CD8-positive, alpha-beta memory T cell (primary cell): ENCODE data around the gene SF1. TPM values are rescaled to one million over a fixed set of nuclear protein-coding genes. Genes with fewer than 3 reads are reported as not detected.

Experiments
- CTCF ChIA-PET: fragments of 350-600 bp; sonication (Branson Sonifier 250); formaldehyde crosslinking; loops from one replicate; lab custom pipeline; 2021; ENCODE audit warnings: antibody characterized with exemption; lab: Charles Lee
- POLR2A ChIA-PET: fragments of 350-600 bp; sonication (Branson Sonifier 250); formaldehyde crosslinking; loops from one replicate; lab custom pipeline; 2021; ENCODE audit warnings: antibody characterized with exemption; lab: Charles Lee
- DNase-seq, 5 donors: peaks; one replicate each; pipeline versions ENCODE4 v3.0.0 to v3.0.0-alpha.2; 2020 to 2022; ENCODE audit warnings: mixed read lengths in 1 of 5
- H3K27ac ChIP-seq: one replicate; pipeline ENCODE4 v1.7.0; 2013; ENCODE audit warnings: low read depth, mild to moderate bottlenecking, low read length, moderate library complexity
- H3K27me3 ChIP-seq: 2 replicates; pipeline ENCODE4 v1.7.0; 2013; ENCODE audit warnings: low read length, mild to moderate bottlenecking; ENCODE audit not compliant: insufficient read depth, poor library complexity, severe bottlenecking
- H3K36me3 ChIP-seq: 2 replicates; pipeline ENCODE4 v1.7.0; 2013; ENCODE audit warnings: mild to moderate bottlenecking, low read length, moderate library complexity; ENCODE audit not compliant: insufficient read depth
- H3K4me1 ChIP-seq: 2 replicates; pipeline ENCODE4 v1.7.0; 2013; ENCODE audit warnings: mild to moderate bottlenecking, low read length, moderate library complexity; ENCODE audit not compliant: insufficient read depth
- H3K4me3 ChIP-seq: 2 replicates; pipeline ENCODE4 v1.7.0; 2013; ENCODE audit warnings: mild to moderate bottlenecking, low read length
- H3K9me3 ChIP-seq: 2 replicates; pipeline ENCODE4 v1.7.0; 2013; ENCODE audit warnings: mild to moderate bottlenecking, low read length
- H3K27ac Mint-ChIP-seq, 8 donors: one replicate each; pipeline ENCODE4 v1.8.0; 2020 to 2021; ENCODE audit warnings: mixed read lengths in 8 of 8, mild to moderate bottlenecking in 6 of 8, inconsistent platforms in 3 of 8, moderate library complexity in 3 of 8
- H3K27me3 Mint-ChIP-seq, 2 donors: one replicate each; pipeline ENCODE4 v1.8.0; 2020 to 2021; ENCODE audit warnings: mixed read lengths in 2 of 2, mild to moderate bottlenecking in 1 of 2, moderate library complexity in 1 of 2
- H3K36me3 Mint-ChIP-seq, 3 donors: one replicate each; pipeline ENCODE4 v1.8.0; 2020 to 2021; ENCODE audit warnings: mixed read lengths in 3 of 3, inconsistent platforms in 1 of 3, mild to moderate bottlenecking in 1 of 3
- H3K4me1 Mint-ChIP-seq, 3 donors: one replicate each; pipeline ENCODE4 v1.8.0; 2020 to 2021; ENCODE audit warnings: mixed read lengths in 3 of 3, inconsistent platforms in 1 of 3, mild to moderate bottlenecking in 1 of 3
- H3K4me3 Mint-ChIP-seq, 7 donors: one replicate each; pipeline ENCODE4 v1.8.0; 2020 to 2021; ENCODE audit warnings: mixed read lengths in 7 of 7, mild to moderate bottlenecking in 6 of 7, moderate library complexity in 4 of 7, inconsistent platforms in 2 of 7
- H3K9me3 Mint-ChIP-seq, 5 donors: one replicate each; pipeline ENCODE4 v1.8.0; 2020 to 2022; ENCODE audit warnings: mixed read lengths in 5 of 5, mild to moderate bottlenecking in 3 of 5, moderate library complexity in 2 of 5, inconsistent platforms in 1 of 5
- polyA plus RNA-seq: library from polyadenylated mRNA; unstranded; fragments of 300-500 nt; fragmentation: Illumina TruSeq; gene quantifications from one replicate; pipeline ENCODE4 v1.2.3, GENCODE V29; 2021
- total RNA-seq, 2 experiments: library from RNA; stranded (reverse); gene quantifications; one replicate each; pipeline ENCODE4 v1.2.3, GENCODE V29; 2021

Gene SF1
- total and polyA plus RNA-seq, 3 experiments from 2014 or later: 176 to 423 (median 403) TPM

DNA sequence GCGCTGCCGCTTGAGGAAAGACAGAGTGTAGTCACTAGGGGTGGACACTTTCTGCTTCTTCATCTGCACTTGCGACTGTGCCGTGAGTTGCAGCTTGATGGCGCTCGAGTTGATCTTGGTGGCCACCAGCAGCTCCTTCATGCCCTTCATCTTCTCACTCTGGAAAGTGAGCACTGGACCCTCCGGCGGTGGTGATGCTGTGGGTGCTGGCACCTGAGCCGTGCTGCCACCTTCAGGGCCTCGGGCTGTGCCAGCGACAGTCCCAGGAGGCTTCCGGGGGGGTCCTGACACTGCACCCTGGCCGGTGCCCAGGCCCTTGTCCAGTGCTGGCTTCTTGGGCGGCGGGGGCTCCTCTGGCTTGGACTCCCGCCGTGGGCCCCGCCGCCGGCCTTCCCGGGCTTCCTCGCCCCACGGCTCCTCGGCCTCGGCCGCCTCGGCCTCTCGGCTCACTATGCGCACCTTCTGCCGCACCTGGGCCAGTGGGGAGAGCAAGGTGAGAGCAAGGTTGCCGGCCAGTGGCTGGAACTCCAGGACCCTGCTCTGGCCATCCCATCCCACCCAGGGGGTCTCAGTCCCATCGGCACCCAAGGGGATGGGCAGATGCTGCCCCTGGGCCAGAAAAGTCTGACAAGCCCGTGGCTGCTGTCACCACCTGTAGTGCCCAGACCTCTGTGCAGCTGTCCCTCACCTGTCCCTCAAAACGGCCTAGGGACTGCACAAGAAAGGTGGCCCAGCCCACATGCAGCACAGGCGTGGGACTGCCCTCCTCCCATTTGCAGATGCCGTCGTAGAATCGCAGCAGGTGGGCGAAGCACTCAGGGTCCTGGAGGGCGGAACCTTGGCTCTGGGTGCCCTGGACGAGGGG is 26.2 kb upstream of the SF1 start:
- Histone ChIP-seq H3K36me3 (peaks cover 23% of the 10 kb centered on the region), H3K4me1 (peaks cover 37% of the 10 kb centered on the region), H3K27me3 (no peaks in the 10 kb centered on the region), H3K4me3 (no peak overlapping the region), H3K27ac (no peak overlapping the region), H3K9me3 (no peaks in the 10 kb centered on the region)
- Mint-ChIP-seq H3K4me1 (peaks cover 24 to 48% (median 28%) of the 10 kb centered on the region in 3 donors), H3K9me3 (no peaks in the 10 kb centered on the region), H3K27me3 (peaks cover 0 to 4% of the 10 kb centered on the region in 2 donors), H3K4me3 (peak overlapping the region in 6 of 7 donors; percentile 83 to 95 (median 88)), H3K36me3 (peaks cover 0 to 60% (median 0%) of the 10 kb centered on the region in 3 donors), H3K27ac (peak overlapping the region in 6 of 8 donors; percentile 93 to 98 (median 96))
- POLR2A ChIA-PET: interaction anchor here (1.1 to 4.9 kb wide), 2 partner anchors 26 to 60 kb away, joined by 4 to 46 read pairs; partner anchors contain the start of gene SF1
- CTCF ChIA-PET: interaction anchor here (1.0 to 2.2 kb wide), 3 partner anchors 37 to 60 kb away, joined by 3 to 9 read pairs (median 3); partner anchors contain the start of gene RASGRP2
- no peak for DNase-seq

- ChIA-PET POLR2A (interaction anchor here (0.6 to 4.9 kb wide), 3 partner anchors 25 to 387 kb away, joined by 3 to 46 read pairs (median 4); partner anchors contain the start of gene SF1), CTCF (interaction anchor here (1.0 to 2.2 kb wide), 3 partner anchors 36 to 60 kb away, joined by 3 to 9 read pairs (median 3); partner anchors contain the start of gene RASGRP2)
- H3K9me3 ChIP-seq: no peaks in the 10 kb centered on the region
- H3K27me3 Mint-ChIP-seq: peaks cover 0 to 4% of the 10 kb centered on the region in 2 donors
- H3K9me3 Mint-ChIP-seq: no peaks in the 10 kb centered on the region
- peak overlapping the region; percentile 78 for H3K27ac ChIP-seq
- H3K4me3 ChIP-seq: peak overlapping the region; percentile 83
- peaks cover 0 to 62% (median under 1%) of the 10 kb centered on the region in 3 donors for H3K36me3 Mint-ChIP-seq
- no peak for DNase-seq
- peaks cover 30% of the 10 kb centered on the region for H3K4me1 ChIP-seq
- peak overlapping the region; percentile 83 to 95 (median 88) for H3K4me3 Mint-ChIP-seq
- H3K27ac Mint-ChIP-seq: peak overlapping the region; percentile 80 to 98 (median 96)
- H3K27me3 ChIP-seq: no peaks in the 10 kb centered on the region
- H3K36me3 ChIP-seq: peaks cover 23% of the 10 kb centered on the region
- H3K4me1 Mint-ChIP-seq: peaks cover 20 to 44% (median 23%) of the 10 kb centered on the region in 3 donors
Measured at GRCh38 chr11:64803846-64804345, 25.6 kb upstream of the SF1 start.

- H3K27me3 Mint-ChIP-seq: peaks cover 0 to 4% of the 10 kb centered on the region in 2 donors
- peak within 1 kb of the TSS; percentile 83 for H3K4me3 ChIP-seq
- peaks cover 23 to 45% (median 23%) of the 10 kb centered on the region in 3 donors for H3K4me1 Mint-ChIP-seq
- H3K4me3 Mint-ChIP-seq: peak within 1 kb of the TSS; percentile 83 to 95 (median 88)
- peak within 1 kb of the TSS; percentile 80 to 98 (median 96) for H3K27ac Mint-ChIP-seq
- peaks cover 23% of the 10 kb centered on the region for H3K36me3 ChIP-seq
- peaks cover 0 to 65% (median 3%) of the 10 kb centered on the region in 3 donors for H3K36me3 Mint-ChIP-seq
- no peaks in the 10 kb centered on the region for H3K9me3 ChIP-seq
- H3K9me3 Mint-ChIP-seq: no peaks in the 10 kb centered on the region
- peak within 1 kb of the TSS; percentile 78 for H3K27ac ChIP-seq
- ChIA-PET CTCF (interaction anchor here (0.8 to 2.2 kb wide), 7 partner anchors 9 to 61 kb away, joined by 3 to 9 read pairs (median 3); partner anchors contain the start of gene RASGRP2), POLR2A (interaction anchor here (0.6 to 4.9 kb wide), 6 partner anchors 17 to 388 kb away, joined by 3 to 46 read pairs (median 4); partner anchors contain the start of genes CDC42BPG, RASGRP2 and SF1)
- peak; percentile 87 to 90 (median 88) for DNase-seq
- H3K27me3 ChIP-seq: no peaks in the 10 kb centered on the region
- peaks cover 28% of the 10 kb centered on the region for H3K4me1 ChIP-seq
Measured at GRCh38 chr11:64803158-64803845, 25.0 kb upstream of the SF1 start, which contains the start of gene MAP4K2. TSS of gene MAP4K2 (minus strand) at chr11:64803214. CDS start at chr11:64803149, 65 bp downstream.

DNA sequence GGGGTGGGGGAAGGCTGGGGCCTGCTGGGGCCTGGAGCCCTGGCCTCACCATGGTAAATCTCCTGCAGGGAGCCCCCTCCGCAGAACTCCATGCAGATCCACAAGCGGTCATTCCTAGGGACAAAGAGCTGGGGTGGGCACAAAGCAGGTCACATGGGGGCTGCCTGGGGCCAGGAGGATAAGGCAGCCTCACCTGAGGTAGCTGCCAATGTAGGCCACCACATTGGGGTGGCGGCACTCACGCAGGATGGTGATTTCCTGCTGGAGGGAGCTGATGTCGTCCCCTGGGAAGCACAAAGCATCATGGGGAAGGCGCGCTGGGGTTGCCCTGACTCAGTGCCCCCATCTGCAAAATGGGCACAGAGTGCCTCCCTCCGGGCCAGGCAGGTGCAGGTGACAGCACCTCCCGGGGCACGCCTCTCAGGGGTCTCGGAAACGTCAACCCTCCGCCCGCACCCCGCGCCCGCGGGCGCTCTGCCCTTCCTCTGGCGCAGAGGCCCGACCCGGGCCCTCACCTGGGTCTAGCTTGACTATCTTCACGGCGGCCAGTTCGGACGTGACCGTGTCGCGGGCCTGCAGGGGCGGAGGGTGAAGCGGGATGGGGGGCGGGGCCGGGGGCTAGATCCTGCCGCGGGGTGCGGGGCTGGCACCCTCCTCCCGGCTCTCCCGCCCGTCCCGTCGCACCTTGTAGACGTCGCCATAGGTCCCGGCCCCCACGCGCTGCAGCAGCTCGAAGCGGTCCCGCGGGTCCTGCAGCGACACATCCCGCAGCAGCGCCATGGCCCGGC is 24.2 kb upstream of the SF1 start:
- H3K27ac Mint-ChIP-seq: peak overlapping the region; percentile 19 to 91 (median 82)
- peak overlapping the region; percentile 77 for H3K4me3 ChIP-seq
- peaks cover 19% of the 10 kb centered on the region for H3K36me3 ChIP-seq

GRCh38 chr11:64801561-64802369 is 23.4 kb upstream of the SF1 start:
- CTCF ChIA-PET: interaction anchor here (0.9 to 1.2 kb wide), 5 partner anchors 8 to 48 kb away, joined by 3 to 4 read pairs (median 3); no protein-coding TSS in a partner anchor
- Histone ChIP-seq H3K9me3 (no peaks in the 10 kb centered on the region), H3K27ac (peak overlapping the region; percentile 44), H3K4me1 (peaks cover 28% of the 10 kb centered on the region), H3K4me3 (peak overlapping the region; percentile 77), H3K27me3 (no peaks in the 10 kb centered on the region), H3K36me3 (peaks cover 11% of the 10 kb centered on the region)
- Mint-ChIP-seq H3K4me1 (peaks cover 18 to 38% (median 18%) of the 10 kb centered on the region in 3 donors), H3K36me3 (peaks cover 0 to 55% (median 3%) of the 10 kb centered on the region in 3 donors), H3K27ac (peak overlapping the region; percentile 72 to 91 (median 83)), H3K27me3 (peaks cover 0 to 4% of the 10 kb centered on the region in 2 donors), H3K4me3 (peak overlapping the region; percentile 76 to 89 (median 79)), H3K9me3 (no peaks in the 10 kb centered on the region)
- DNase-seq: no peak
- POLR2A ChIA-PET: interaction anchor here (0.5 to 4.9 kb wide), 11 partner anchors 9 to 1916 kb away, joined by 3 to 46 read pairs (median 4); partner anchors contain the start of genes CDC42BPG, RASGRP2 and SF1

More for the DNA sequence above, 24.2 kb upstream of the SF1 start:
- H3K4me1 Mint-ChIP-seq: peaks cover 19 to 41% (median 21%) of the 10 kb centered on the region in 3 donors
- H3K27me3 ChIP-seq: no peaks in the 10 kb centered on the region
- peak overlapping the region; percentile 44 for H3K27ac ChIP-seq
- CTCF ChIA-PET: interaction anchor here (0.7 to 2.2 kb wide), 8 partner anchors 9 to 92 kb away, joined by 3 to 9 read pairs (median 3); no protein-coding TSS in a partner anchor
- DNase-seq: peak in 2 of 5 donors; percentile 33 to 40
- peak overlapping the region; percentile 76 to 89 (median 79) for H3K4me3 Mint-ChIP-seq
- no peaks in the 10 kb centered on the region for H3K9me3 Mint-ChIP-seq
- POLR2A ChIA-PET: interaction anchor here (0.5 to 4.9 kb wide), 11 partner anchors 8 to 1489 kb away, joined by 3 to 46 read pairs (median 4); partner anchors contain the start of genes CDC42BPG, RASGRP2 and SF1
- no peaks in the 10 kb centered on the region for H3K9me3 ChIP-seq
- peaks cover 0 to 4% of the 10 kb centered on the region in 2 donors for H3K27me3 Mint-ChIP-seq
- peaks cover 28% of the 10 kb centered on the region for H3K4me1 ChIP-seq
- H3K36me3 Mint-ChIP-seq: peaks cover 0 to 61% (median 3%) of the 10 kb centered on the region in 3 donors

DNA sequence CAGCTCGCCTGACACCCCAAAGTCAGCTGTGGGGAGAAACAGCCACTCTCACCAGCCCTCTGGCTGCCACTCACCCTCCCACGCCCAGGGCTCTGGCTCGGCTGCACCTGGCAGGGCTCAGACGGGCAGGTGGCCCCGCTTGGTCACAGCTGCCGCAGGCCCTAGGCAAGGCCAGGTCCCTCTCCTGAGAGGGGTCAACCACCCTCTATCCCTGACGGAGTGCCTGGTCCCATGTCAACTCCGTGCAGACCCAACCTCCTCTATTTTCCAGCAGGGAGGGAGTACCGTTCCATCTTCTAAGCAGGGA is 22.8 kb upstream of the SF1 start:
- Mint-ChIP-seq H3K4me3 (peak overlapping the region in 4 of 7 donors; percentile 18 to 64 (median 28)), H3K27me3 (peaks cover 0 to 1% of the 10 kb centered on the region in 2 donors), H3K4me1 (peaks cover 14 to 36% (median 15%) of the 10 kb centered on the region in 3 donors), H3K9me3 (no peaks in the 10 kb centered on the region), H3K36me3 (peaks cover 0 to 56% (median 3%) of the 10 kb centered on the region in 3 donors), H3K27ac (peak overlapping the region in 7 of 8 donors; percentile 7 to 81 (median 50))
- ChIA-PET CTCF (interaction anchor here (1.5 kb wide), 1 partner anchor 47 kb away, joined by 5 read pairs; no protein-coding TSS in a partner anchor), POLR2A (interaction anchor here (4.9 kb wide), 1 partner anchor 22 kb away, joined by 46 read pairs; the partner anchor contains the start of gene SF1)
- H3K4me3 ChIP-seq: no peak overlapping the region
- peaks cover 10% of the 10 kb centered on the region for H3K36me3 ChIP-seq
- H3K4me1 ChIP-seq: peaks cover 28% of the 10 kb centered on the region
- H3K27ac ChIP-seq: no peak overlapping the region
- no peaks in the 10 kb centered on the region for H3K27me3 ChIP-seq
- H3K9me3 ChIP-seq: no peaks in the 10 kb centered on the region
- DNase-seq: no peak
